ENCODE results near the gene GCGR. TPM values are rescaled to one million over a fixed set of nuclear protein-coding genes. Genes with fewer than 3 reads are reported as not detected.

Gene GCGR
- total and polyA plus RNA-seq, 10 of the 15 experiments (the other 5 are each of a cell fraction or from before 2014, with no cell fraction given), result not detected

DNA sequence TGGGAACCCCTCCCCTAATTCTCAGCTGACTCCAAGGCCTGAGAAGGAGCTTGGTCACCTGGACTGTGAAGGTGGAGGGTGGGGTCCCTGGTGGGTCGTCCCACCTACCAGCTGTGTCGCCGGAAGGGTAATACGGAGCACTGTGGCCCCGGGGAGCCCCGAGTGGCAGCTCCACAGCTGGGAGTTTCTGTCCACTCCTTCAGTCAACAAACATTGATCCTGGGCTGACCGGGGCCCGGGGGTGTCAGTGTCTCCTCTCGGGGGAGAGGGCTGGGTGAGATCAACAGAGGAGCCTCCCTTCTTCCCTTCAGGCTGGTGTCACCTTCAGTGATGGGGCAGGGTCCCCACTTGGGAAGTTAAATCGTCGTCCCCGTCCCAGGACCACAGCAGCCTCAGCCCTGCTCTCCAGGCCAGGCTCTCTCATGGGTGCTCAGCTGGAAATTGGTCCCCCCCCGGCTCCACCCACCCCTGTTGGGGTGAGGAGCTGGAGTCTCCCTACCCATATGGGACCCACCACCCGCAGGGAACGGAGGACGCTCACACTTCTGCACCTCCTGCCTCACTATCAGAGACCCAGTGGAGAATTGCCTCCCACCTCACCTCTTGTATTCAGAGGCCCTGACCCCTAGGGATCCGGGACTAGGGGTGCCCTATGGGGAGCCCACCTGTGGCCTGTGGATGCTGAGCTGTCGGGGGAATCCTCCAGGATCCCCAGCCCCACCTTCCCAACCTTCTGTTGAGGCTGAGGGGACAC is 1.9 kb downstream of the GCGR start:
- WGBS (ENCODE audit: insufficient coverage, insufficient replicate concordance, low lambda C conversion rate, missing lambda C conversion rate), result 26% methylated on average over 18 of the region's 18 CpGs
- no peak overlapping the region for H2AFZ ChIP-seq (ENCODE audit: control insufficient read depth, low read depth, low read length)
- in situ Hi-C loops (cut with MboI), result no loop called here
- H3K9ac ChIP-seq (ENCODE audit: control insufficient read depth, insufficient read depth, low read length), result no peak overlapping the region
- ATAC-seq, result no peak
- H3K27me3 ChIP-seq (replicated peaks in 1 of 2; ENCODE audit: control insufficient read depth in 2 of 2, insufficient read depth in 2 of 2, low read length in 1 of 2), result peaks cover 1 to 4% of the 10 kb centered on the region in 2 experiments; a peak in 1 of 4 replicates
- no peak for FAIRE-seq
- CTCF ChIA-PET, result no interaction called here
- H4K20me1 ChIP-seq (ENCODE audit: control insufficient read depth, insufficient read depth), result no peaks in the 10 kb centered on the region
- TF ChIP-seq, protein P1, sequence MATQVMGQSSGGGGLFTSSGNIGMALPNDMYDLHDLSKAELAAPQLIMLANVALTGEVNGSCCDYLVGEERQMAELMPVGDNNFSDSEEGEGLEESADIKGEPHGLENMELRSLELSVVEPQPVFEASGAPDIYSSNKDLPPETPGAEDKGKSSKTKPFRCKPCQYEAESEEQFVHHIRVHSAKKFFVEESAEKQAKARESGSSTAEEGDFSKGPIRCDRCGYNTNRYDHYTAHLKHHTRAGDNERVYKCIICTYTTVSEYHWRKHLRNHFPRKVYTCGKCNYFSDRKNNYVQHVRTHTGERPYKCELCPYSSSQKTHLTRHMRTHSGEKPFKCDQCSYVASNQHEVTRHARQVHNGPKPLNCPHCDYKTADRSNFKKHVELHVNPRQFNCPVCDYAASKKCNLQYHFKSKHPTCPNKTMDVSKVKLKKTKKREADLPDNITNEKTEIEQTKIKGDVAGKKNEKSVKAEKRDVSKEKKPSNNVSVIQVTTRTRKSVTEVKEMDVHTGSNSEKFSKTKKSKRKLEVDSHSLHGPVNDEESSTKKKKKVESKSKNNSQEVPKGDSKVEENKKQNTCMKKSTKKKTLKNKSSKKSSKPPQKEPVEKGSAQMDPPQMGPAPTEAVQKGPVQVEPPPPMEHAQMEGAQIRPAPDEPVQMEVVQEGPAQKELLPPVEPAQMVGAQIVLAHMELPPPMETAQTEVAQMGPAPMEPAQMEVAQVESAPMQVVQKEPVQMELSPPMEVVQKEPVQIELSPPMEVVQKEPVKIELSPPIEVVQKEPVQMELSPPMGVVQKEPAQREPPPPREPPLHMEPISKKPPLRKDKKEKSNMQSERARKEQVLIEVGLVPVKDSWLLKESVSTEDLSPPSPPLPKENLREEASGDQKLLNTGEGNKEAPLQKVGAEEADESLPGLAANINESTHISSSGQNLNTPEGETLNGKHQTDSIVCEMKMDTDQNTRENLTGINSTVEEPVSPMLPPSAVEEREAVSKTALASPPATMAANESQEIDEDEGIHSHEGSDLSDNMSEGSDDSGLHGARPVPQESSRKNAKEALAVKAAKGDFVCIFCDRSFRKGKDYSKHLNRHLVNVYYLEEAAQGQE (IDR thresholded peaks at IDR 0.05; ENCODE audit: low read depth, low read length), result no peak
- TF ChIP-seq GATAD2B (conservative IDR thresholded peaks at IDR 0.05; ENCODE audit: low read depth) (no peak), FOXM1 (IDR thresholded peaks at IDR 0.05; ENCODE audit: low read depth, low read length) (no peak), ZNF622 (IDR thresholded peaks at IDR 0.05) (no peak), NFYA (IDR thresholded peaks at IDR 0.05; ENCODE audit: borderline replicate concordance, low read depth, low read length) (no peak), NR2C2 (IDR thresholded peaks at IDR 0.05; ENCODE audit: borderline replicate concordance, control insufficient read depth, insufficient read length, low read depth) (no peak), ESRRA (IDR thresholded peaks at IDR 0.05; ENCODE audit: low read length) (no peak), MEF2A (IDR thresholded peaks at IDR 0.05; ENCODE audit: insufficient read depth, low read depth, low read length) (no peak), ZNF24 (IDR thresholded peaks at IDR 0.05) (no peak), SRF (IDR thresholded peaks at IDR 0.05; ENCODE audit: low read depth in 2 of 2, low read length in 2 of 2) (no peak), CREB1 (IDR thresholded peaks at IDR 0.05; ENCODE audit: low read depth) (no peak), JUNB (IDR thresholded peaks at IDR 0.05) (no peak)
- TF ChIP-seq, protein P2, sequence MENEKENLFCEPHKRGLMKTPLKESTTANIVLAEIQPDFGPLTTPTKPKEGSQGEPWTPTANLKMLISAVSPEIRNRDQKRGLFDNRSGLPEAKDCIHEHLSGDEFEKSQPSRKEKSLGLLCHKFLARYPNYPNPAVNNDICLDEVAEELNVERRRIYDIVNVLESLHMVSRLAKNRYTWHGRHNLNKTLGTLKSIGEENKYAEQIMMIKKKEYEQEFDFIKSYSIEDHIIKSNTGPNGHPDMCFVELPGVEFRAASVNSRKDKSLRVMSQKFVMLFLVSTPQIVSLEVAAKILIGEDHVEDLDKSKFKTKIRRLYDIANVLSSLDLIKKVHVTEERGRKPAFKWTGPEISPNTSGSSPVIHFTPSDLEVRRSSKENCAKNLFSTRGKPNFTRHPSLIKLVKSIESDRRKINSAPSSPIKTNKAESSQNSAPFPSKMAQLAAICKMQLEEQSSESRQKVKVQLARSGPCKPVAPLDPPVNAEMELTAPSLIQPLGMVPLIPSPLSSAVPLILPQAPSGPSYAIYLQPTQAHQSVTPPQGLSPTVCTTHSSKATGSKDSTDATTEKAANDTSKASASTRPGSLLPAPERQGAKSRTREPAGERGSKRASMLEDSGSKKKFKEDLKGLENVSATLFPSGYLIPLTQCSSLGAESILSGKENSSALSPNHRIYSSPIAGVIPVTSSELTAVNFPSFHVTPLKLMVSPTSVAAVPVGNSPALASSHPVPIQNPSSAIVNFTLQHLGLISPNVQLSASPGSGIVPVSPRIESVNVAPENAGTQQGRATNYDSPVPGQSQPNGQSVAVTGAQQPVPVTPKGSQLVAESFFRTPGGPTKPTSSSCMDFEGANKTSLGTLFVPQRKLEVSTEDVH (IDR thresholded peaks at IDR 0.05; ENCODE audit: low read depth, partially characterized antibody), result no peak
- H3K4me1 ChIP-seq (ENCODE audit: control insufficient read depth, insufficient read depth, low read length), result no peaks in the 10 kb centered on the region
- H3K4me2 ChIP-seq (ENCODE audit: control insufficient read depth, insufficient read depth), result no peak overlapping the region
- DNase-seq (ENCODE audit: low read depth, low spot score), result no peak
- H3K4me3 ChIP-seq, result no peak overlapping the region
- no peaks in the 10 kb centered on the region for H3K79me2 ChIP-seq (ENCODE audit: control insufficient read depth, insufficient read depth, low read length)
- H3K9me3 ChIP-seq (replicated peaks; ENCODE audit: control insufficient read depth, insufficient read depth, low read length), result no peaks in the 10 kb centered on the region
- H3K36me3 ChIP-seq (ENCODE audit: control insufficient read depth in 2 of 2, insufficient read depth in 2 of 2, low read length in 1 of 2), result no peaks in the 10 kb centered on the region
- POLR2A ChIA-PET, result no interaction called here
- RAD21 ChIA-PET (ENCODE audit: unreplicated experiment), result no interaction called here
- intact Hi-C loops (cut with micrococcal nuclease; ENCODE audit: unreplicated experiment), result no loop called here
- BruUV-seq (replicated peaks), result no TSS peak
- no peak overlapping the region for H3K27ac ChIP-seq (ENCODE audit: control insufficient read depth, insufficient read depth)
- SMC1A ChIA-PET (ENCODE audit: uncharacterized antibody, unreplicated experiment), result no interaction called here
